Central memory CD8-positive, alpha-beta T cell (primary cell): ENCODE measurements around the gene SH3GLB1.

Source experiments
- ATAC-seq: fragments of 150-1000 bp; cut with Tn5 transposase; replicated peaks from 2 replicates; pipeline ENCODE4 v1.10.0; 2022; ENCODE audit warnings: mild to moderate bottlenecking, moderate FRiP score, moderate number of reproducible peaks; ENCODE audit not compliant: poor library complexity, severe bottlenecking; ENCODE audit errors: extremely low read depth
- DNase-seq, 2 donors: peaks; one replicate each; pipeline ENCODE4 v3.0.0; 2021; ENCODE audit warnings: low spot score in 2 of 2
- H3K27ac Mint-ChIP-seq: one replicate; pipeline ENCODE4 v1.8.0; 2022; ENCODE audit warnings: low read depth, mild to moderate bottlenecking, moderate library complexity, mixed read lengths
- H3K27me3 Mint-ChIP-seq: one replicate; pipeline ENCODE4 v1.8.0; 2022; ENCODE audit warnings: mixed read lengths
- H3K36me3 Mint-ChIP-seq: one replicate; pipeline ENCODE4 v1.8.0; 2022; ENCODE audit warnings: mild to moderate bottlenecking, moderate library complexity, mixed read lengths; ENCODE audit not compliant: insufficient read depth
- H3K4me1 Mint-ChIP-seq: one replicate; pipeline ENCODE4 v1.8.0; 2022; ENCODE audit warnings: mixed read lengths
- H3K4me3 Mint-ChIP-seq: one replicate; pipeline ENCODE4 v1.8.0; 2022; ENCODE audit warnings: mild to moderate bottlenecking, moderate library complexity, mixed read lengths
- H3K9me3 Mint-ChIP-seq: one replicate; pipeline ENCODE4 v1.8.0; 2022; ENCODE audit warnings: mixed read lengths

Gene SH3GLB1

GRCh38 chr1:86706018-86706635, 1.8 kb downstream of the SH3GLB1 start:
- no peak for DNase-seq
- peaks cover 59% of the 10 kb centered on the region for H3K4me1 Mint-ChIP-seq

GRCh38 chr1:86708920-86709319, 4.5 kb downstream of the SH3GLB1 start:
- no peak overlapping the region for H3K27ac Mint-ChIP-seq

More at GRCh38 chr1:86706018-86706635, 1.8 kb downstream of the SH3GLB1 start:
- Mint-ChIP-seq H3K9me3 (no peaks in the 10 kb centered on the region), H3K27me3 (no peaks in the 10 kb centered on the region), H3K4me3 (peak overlapping the region; percentile 96), H3K36me3 (peaks cover 21% of the 10 kb centered on the region), H3K27ac (peak overlapping the region; percentile 95)
- no peak for ATAC-seq

GRCh38 chr1:86712088-86712860, 7.9 kb downstream of the SH3GLB1 start:
- Mint-ChIP-seq H3K36me3 (peaks cover 10% of the 10 kb centered on the region), H3K27ac (no peak overlapping the region), H3K27me3 (no peaks in the 10 kb centered on the region), H3K4me1 (peaks cover 45% of the 10 kb centered on the region), H3K9me3 (no peaks in the 10 kb centered on the region), H3K4me3 (no peak overlapping the region)
- ATAC-seq: no peak
- DNase-seq: no peak

More at GRCh38 chr1:86708920-86709319, 4.5 kb downstream of the SH3GLB1 start:
- peaks cover 15% of the 10 kb centered on the region for H3K36me3 Mint-ChIP-seq
- peaks cover 45% of the 10 kb centered on the region for H3K4me1 Mint-ChIP-seq
- H3K4me3 Mint-ChIP-seq: no peak overlapping the region
- H3K27me3 Mint-ChIP-seq: no peaks in the 10 kb centered on the region
- DNase-seq (no peak), ATAC-seq (no peak)
- H3K9me3 Mint-ChIP-seq: no peaks in the 10 kb centered on the region

- Mint-ChIP-seq H3K36me3 (peaks cover 19% of the 10 kb centered on the region), H3K4me1 (peaks cover 44% of the 10 kb centered on the region), H3K9me3 (no peaks in the 10 kb centered on the region), H3K4me3 (no peak overlapping the region), H3K27ac (peak overlapping the region; percentile 70), H3K27me3 (no peaks in the 10 kb centered on the region)
- DNase-seq (no peak), ATAC-seq (no peak)
Measured at GRCh38 chr1:86713477-86713876, 9.1 kb downstream of the SH3GLB1 start.

- H3K9me3 Mint-ChIP-seq: no peaks in the 10 kb centered on the region
- H3K36me3 Mint-ChIP-seq: peaks cover 22% of the 10 kb centered on the region
- H3K4me3 Mint-ChIP-seq: no peak overlapping the region
- H3K4me1 Mint-ChIP-seq: peaks cover 40% of the 10 kb centered on the region
- no peaks in the 10 kb centered on the region for H3K27me3 Mint-ChIP-seq
- DNase-seq (no peak), ATAC-seq (peak; percentile 30)
- H3K27ac Mint-ChIP-seq: peak overlapping the region; percentile 70
Measured at GRCh38 chr1:86714159-86714558, 9.8 kb downstream of the SH3GLB1 start.

GRCh38 chr1:86714561-86715244, 10.3 kb downstream of the SH3GLB1 start:
- H3K4me3 Mint-ChIP-seq: no peak overlapping the region
- peaks cover 34% of the 10 kb centered on the region for H3K4me1 Mint-ChIP-seq
- ATAC-seq (peak; percentile 59), DNase-seq (no peak)
- peaks cover 27% of the 10 kb centered on the region for H3K36me3 Mint-ChIP-seq
- H3K27ac Mint-ChIP-seq: peak overlapping the region; percentile 70
- no peaks in the 10 kb centered on the region for H3K9me3 Mint-ChIP-seq
- H3K27me3 Mint-ChIP-seq: no peaks in the 10 kb centered on the region

- DNase-seq (no peak), ATAC-seq (no peak)
- Mint-ChIP-seq H3K4me3 (no peak overlapping the region), H3K27me3 (no peaks in the 10 kb centered on the region), H3K9me3 (no peaks in the 10 kb centered on the region), H3K27ac (no peak overlapping the region), H3K4me1 (peaks cover 27% of the 10 kb centered on the region), H3K36me3 (peaks cover 47% of the 10 kb centered on the region)
Measured at GRCh38 chr1:86718786-86719185, 14.4 kb downstream of the SH3GLB1 start.

GRCh38 chr1:86731416-86731815, 27.0 kb downstream of the SH3GLB1 start:
- no peaks in the 10 kb centered on the region for H3K27me3 Mint-ChIP-seq
- H3K4me1 Mint-ChIP-seq: no peaks in the 10 kb centered on the region
- DNase-seq: no peak
- no peaks in the 10 kb centered on the region for H3K9me3 Mint-ChIP-seq
- ATAC-seq: no peak
- no peak overlapping the region for H3K4me3 Mint-ChIP-seq
- no peak overlapping the region for H3K27ac Mint-ChIP-seq
- peaks cover 48% of the 10 kb centered on the region for H3K36me3 Mint-ChIP-seq

GRCh38 chr1:86733340-86733739, 29.0 kb downstream of the SH3GLB1 start:
- no peak overlapping the region for H3K4me3 Mint-ChIP-seq
- H3K4me1 Mint-ChIP-seq: peaks cover 4% of the 10 kb centered on the region
- no peaks in the 10 kb centered on the region for H3K27me3 Mint-ChIP-seq
- no peak for ATAC-seq
- DNase-seq: no peak
- H3K27ac Mint-ChIP-seq: peak overlapping the region; percentile 16
- peaks cover 46% of the 10 kb centered on the region for H3K36me3 Mint-ChIP-seq
- H3K9me3 Mint-ChIP-seq: no peaks in the 10 kb centered on the region

GRCh38 chr1:86739648-86740509, 35.5 kb downstream of the SH3GLB1 start:
- no peaks in the 10 kb centered on the region for H3K9me3 Mint-ChIP-seq
- ATAC-seq (peak; percentile 78), DNase-seq (no peak)
- peaks cover 4% of the 10 kb centered on the region for H3K4me1 Mint-ChIP-seq
- H3K4me3 Mint-ChIP-seq: no peak overlapping the region
- peaks cover 36% of the 10 kb centered on the region for H3K36me3 Mint-ChIP-seq
- H3K27me3 Mint-ChIP-seq: no peaks in the 10 kb centered on the region
- H3K27ac Mint-ChIP-seq: no peak overlapping the region

- Mint-ChIP-seq H3K27ac (no peak overlapping the region), H3K27me3 (no peaks in the 10 kb centered on the region), H3K4me1 (peaks cover 4% of the 10 kb centered on the region), H3K9me3 (no peaks in the 10 kb centered on the region), H3K36me3 (peaks cover 36% of the 10 kb centered on the region), H3K4me3 (no peak overlapping the region)
- ATAC-seq (no peak), DNase-seq (peak in 1 of 2 donors; percentile 21)
Measured at GRCh38 chr1:86741947-86742572, 37.7 kb downstream of the SH3GLB1 start.

- no peak overlapping the region for H3K4me3 Mint-ChIP-seq
- no peak overlapping the region for H3K27ac Mint-ChIP-seq
- ATAC-seq (no peak), DNase-seq (no peak)
- H3K27me3 Mint-ChIP-seq: no peaks in the 10 kb centered on the region
- no peaks in the 10 kb centered on the region for H3K9me3 Mint-ChIP-seq
- no peaks in the 10 kb centered on the region for H3K4me1 Mint-ChIP-seq
- peaks cover 24% of the 10 kb centered on the region for H3K36me3 Mint-ChIP-seq
Measured at GRCh38 chr1:86747304-86747703, 42.9 kb downstream of the SH3GLB1 start.
